Mucosa of rectum (tissue), 2 donors: ENCODE data around the gene SNRNP70.

ENCODE experiments used
- H3K27ac ChIP-seq, 2 donors: one replicate each; pipeline ENCODE4 v1.7.0; 2013; ENCODE audit warnings: inconsistent platforms in 2 of 2, low read depth in 2 of 2, low read length in 2 of 2
- H3K27me3 ChIP-seq, 2 donors: one replicate each; pipeline ENCODE4 v1.7.0; 2013; ENCODE audit warnings: low read length in 2 of 2; ENCODE audit not compliant: control insufficient read depth in 2 of 2, insufficient read depth in 2 of 2
- H3K36me3 ChIP-seq, 2 donors: one replicate each; pipeline ENCODE4 v1.7.0; 2013; ENCODE audit warnings: low read length in 2 of 2; ENCODE audit not compliant: control insufficient read depth in 2 of 2, insufficient read depth in 2 of 2
- H3K4me1 ChIP-seq, 2 donors: one replicate each; pipeline ENCODE4 v1.7.0; 2013; ENCODE audit warnings: low read length in 2 of 2, mild to moderate bottlenecking in 1 of 2; ENCODE audit not compliant: control insufficient read depth in 2 of 2, insufficient read depth in 2 of 2
- H3K4me3 ChIP-seq, 2 donors: one replicate each; pipeline ENCODE4 v1.7.0; 2013; ENCODE audit warnings: low read length in 2 of 2
- H3K9ac ChIP-seq, 2 donors: one replicate each; pipeline ENCODE4 v1.7.0; 2013; ENCODE audit warnings: low read length in 2 of 2, low read depth in 1 of 2, mild to moderate bottlenecking in 1 of 2
- H3K9me3 ChIP-seq, 2 donors: one replicate each; pipeline ENCODE4 v1.7.0; 2013; ENCODE audit warnings: low read length in 2 of 2; ENCODE audit not compliant: control insufficient read depth in 2 of 2
- donor health status: healthy.
- donor health status: Normal muscosa, but diverticular disease.

The SNRNP70 gene

GRCh38 chr19:49130325-49130724 is 45.1 kb downstream of the SNRNP70 start:
- no peak overlapping the region for H3K9ac ChIP-seq
- no peaks in the 10 kb centered on the region for H3K9me3 ChIP-seq
- H3K4me3 ChIP-seq, result no peak overlapping the region
- no peaks in the 10 kb centered on the region for H3K36me3 ChIP-seq
- H3K4me1 ChIP-seq, result peaks cover 13 to 18% of the 10 kb centered on the region in 2 donors
- H3K27ac ChIP-seq, result no peak overlapping the region
- no peaks in the 10 kb centered on the region for H3K27me3 ChIP-seq

- H3K4me1 ChIP-seq, result peaks cover 13 to 16% of the 10 kb centered on the region in 2 donors
- no peak overlapping the region for H3K9ac ChIP-seq
- peak overlapping the region in 1 of 2 donors; percentile 9 for H3K4me3 ChIP-seq
- no peaks in the 10 kb centered on the region for H3K9me3 ChIP-seq
- no peaks in the 10 kb centered on the region for H3K27me3 ChIP-seq
- no peaks in the 10 kb centered on the region for H3K36me3 ChIP-seq
- peak overlapping the region; percentile 23 to 48 for H3K27ac ChIP-seq
Measured at GRCh38 chr19:49132974-49133609, 47.8 kb downstream of the SNRNP70 start.

GRCh38 chr19:49133621-49134454 is 48.6 kb downstream of the SNRNP70 start:
- Histone ChIP-seq H3K4me1 (peaks cover 8 to 12% of the 10 kb centered on the region in 2 donors), H3K36me3 (no peaks in the 10 kb centered on the region), H3K4me3 (peak overlapping the region in 1 of 2 donors; percentile 9), H3K27ac (peak overlapping the region; percentile 23 to 48), H3K27me3 (no peaks in the 10 kb centered on the region), H3K9me3 (no peaks in the 10 kb centered on the region), H3K9ac (no peak overlapping the region)

GRCh38 chr19:49135686-49136085 is 50.4 kb downstream of the SNRNP70 start:
- Histone ChIP-seq H3K4me1 (peaks cover 3 to 7% of the 10 kb centered on the region in 2 donors), H3K36me3 (no peaks in the 10 kb centered on the region), H3K9ac (no peak overlapping the region), H3K9me3 (no peaks in the 10 kb centered on the region), H3K27me3 (no peaks in the 10 kb centered on the region), H3K4me3 (no peak overlapping the region), H3K27ac (peak overlapping the region in 1 of 2 donors; percentile 43)

- H3K4me1 ChIP-seq, result peaks cover 3 to 7% of the 10 kb centered on the region in 2 donors
- H3K27me3 ChIP-seq, result no peaks in the 10 kb centered on the region
- no peak overlapping the region for H3K4me3 ChIP-seq
- no peaks in the 10 kb centered on the region for H3K9me3 ChIP-seq
- no peak overlapping the region for H3K9ac ChIP-seq
- no peaks in the 10 kb centered on the region for H3K36me3 ChIP-seq
- peak overlapping the region; percentile 34 to 52 for H3K27ac ChIP-seq
Measured at GRCh38 chr19:49136771-49137171, 51.5 kb downstream of the SNRNP70 start.

GRCh38 chr19:49140951-49141350 is 55.7 kb downstream of the SNRNP70 start:
- Histone ChIP-seq H3K9me3 (no peaks in the 10 kb centered on the region), H3K4me1 (peaks cover 9 to 16% of the 10 kb centered on the region in 2 donors), H3K9ac (no peak overlapping the region), H3K27ac (no peak overlapping the region), H3K27me3 (no peaks in the 10 kb centered on the region), H3K36me3 (no peaks in the 10 kb centered on the region), H3K4me3 (no peak overlapping the region)

- no peak overlapping the region for H3K4me3 ChIP-seq
- no peaks in the 10 kb centered on the region for H3K9me3 ChIP-seq
- no peak overlapping the region for H3K9ac ChIP-seq
- H3K27me3 ChIP-seq, result no peaks in the 10 kb centered on the region
- H3K36me3 ChIP-seq, result no peaks in the 10 kb centered on the region
- peaks cover 13 to 20% of the 10 kb centered on the region in 2 donors for H3K4me1 ChIP-seq
- H3K27ac ChIP-seq, result no peak overlapping the region
Measured at GRCh38 chr19:49141352-49141751, 56.1 kb downstream of the SNRNP70 start.

- no peaks in the 10 kb centered on the region for H3K9me3 ChIP-seq
- H3K9ac ChIP-seq, result no peak overlapping the region
- no peak overlapping the region for H3K27ac ChIP-seq
- H3K27me3 ChIP-seq, result no peaks in the 10 kb centered on the region
- peak overlapping the region; percentile 57 to 71 for H3K4me3 ChIP-seq
- no peaks in the 10 kb centered on the region for H3K36me3 ChIP-seq
- H3K4me1 ChIP-seq, result peaks cover 15 to 18% of the 10 kb centered on the region in 2 donors
Measured at GRCh38 chr19:49142866-49143335, 57.6 kb downstream of the SNRNP70 start.

- no peak overlapping the region for H3K27ac ChIP-seq
- H3K4me3 ChIP-seq, result peak overlapping the region; percentile 20 to 25
- H3K4me1 ChIP-seq, result peaks cover 33 to 40% of the 10 kb centered on the region in 2 donors
Measured at GRCh38 chr19:49145573-49146407, 60.5 kb downstream of the SNRNP70 start.

More at GRCh38 chr19:49145573-49146407, 60.5 kb downstream of the SNRNP70 start:
- no peaks in the 10 kb centered on the region for H3K36me3 ChIP-seq
- no peak overlapping the region for H3K9ac ChIP-seq
- H3K27me3 ChIP-seq, result no peaks in the 10 kb centered on the region
- no peaks in the 10 kb centered on the region for H3K9me3 ChIP-seq
